Urinary bladder (tissue), 4 donors: Measurements from ENCODE around the gene SPATA33. TPM values are rescaled to one million over a fixed set of nuclear protein-coding genes. Genes with fewer than 3 reads are reported as not detected.
A peak's percentile ranks its signal among the peaks of the same experiment; 100 is the strongest.

Experiments
- DNase-seq: peaks from one replicate; pipeline ENCODE4 v3.0.0-alpha.2; 2015; ENCODE audit errors: extremely low spot score
- H3K27ac ChIP-seq: one replicate; pipeline ENCODE4 v1.5.1; 2013; ENCODE audit warnings: low read depth, mild to moderate bottlenecking, moderate library complexity
- H3K36me3 ChIP-seq: one replicate; pipeline ENCODE4 v1.6.1; 2013; ENCODE audit warnings: mild to moderate bottlenecking, moderate library complexity; ENCODE audit not compliant: insufficient read depth
- H3K4me1 ChIP-seq: one replicate; pipeline ENCODE4 v1.6.1; 2013; ENCODE audit warnings: mild to moderate bottlenecking, moderate library complexity; ENCODE audit not compliant: insufficient read depth
- H3K4me3 ChIP-seq: one replicate; pipeline ENCODE4 v1.5.1; 2013; ENCODE audit warnings: low read depth, low read length
- WGBS: extraction: QIAGEN DNeasy Blood & Tissue Kit; methylation state at CpG from one replicate; pipeline ENCODE4 v1.1.7; 2013; 5-methylcytosine and 5-hydroxymethylcytosine counted together
- polyA plus RNA-seq: library from polyadenylated mRNA; stranded (reverse); fragments of 200-250 nt; gene quantifications from one replicate; pipeline ENCODE4 v1.2.3, GENCODE V29; 2013
- total RNA-seq: library from RNA; depleted of rRNA; stranded (reverse); fragments of >200 nt; gene quantifications from one replicate; pipeline ENCODE4 v1.2.3, GENCODE V29; 2014
- donor health status: healthy with polysubstance abuse.
- donor health status: healthy.

SPATA33 gene
- total and polyA plus RNA-seq, 2 donors: 3.3 to 5.2 TPM

GRCh38 chr16:89639385-89639784, 18.3 kb upstream of the SPATA33 start:
- no peak for DNase-seq
- 77% methylated on average over 6 of the region's 6 CpGs for WGBS
- Histone ChIP-seq H3K4me1 (no peaks in the 10 kb centered on the region), H3K27ac (no peak overlapping the region), H3K36me3 (no peaks in the 10 kb centered on the region), H3K4me3 (no peak overlapping the region)

GRCh38 chr16:89641458-89642119, 16.0 kb upstream of the SPATA33 start:
- Histone ChIP-seq H3K27ac (no peak overlapping the region), H3K4me3 (no peak overlapping the region), H3K36me3 (no peaks in the 10 kb centered on the region), H3K4me1 (no peaks in the 10 kb centered on the region)
- DNase-seq: no peak
- 43% methylated on average over 14 of the region's 14 CpGs for WGBS

- Histone ChIP-seq H3K4me1 (no peaks in the 10 kb centered on the region), H3K36me3 (no peaks in the 10 kb centered on the region), H3K27ac (no peak overlapping the region), H3K4me3 (no peak overlapping the region)
- DNase-seq: no peak
- 84% methylated on average over 13 of the region's 13 CpGs for WGBS
These were observed 15.1 kb upstream of the SPATA33 start for GRCh38 chr16:89642574-89642973.

- no peaks in the 10 kb centered on the region for H3K36me3 ChIP-seq
- H3K4me1 ChIP-seq: no peaks in the 10 kb centered on the region
- H3K27ac ChIP-seq: no peak overlapping the region
- no peak for DNase-seq
- no peak overlapping the region for H3K4me3 ChIP-seq
- 72% methylated on average over 14 of the region's 14 CpGs for WGBS
These were observed 13.8 kb upstream of the SPATA33 start for GRCh38 chr16:89643769-89644300.

GRCh38 chr16:89645122-89645521, 12.5 kb upstream of the SPATA33 start:
- Histone ChIP-seq H3K4me1 (no peaks in the 10 kb centered on the region), H3K27ac (no peak overlapping the region), H3K4me3 (no peak overlapping the region), H3K36me3 (no peaks in the 10 kb centered on the region)
- WGBS: 78% methylated on average over 11 of the region's 11 CpGs
- DNase-seq: no peak

- 95% methylated on average over 22 of the region's 22 CpGs for WGBS
These were observed 11.4 kb upstream of the SPATA33 start for GRCh38 chr16:89646270-89646669.

GRCh38 chr16:89646906-89647305, 10.7 kb upstream of the SPATA33 start:
- no peaks in the 10 kb centered on the region for H3K36me3 ChIP-seq
- DNase-seq: no peak
- H3K27ac ChIP-seq: no peak overlapping the region
- 91% methylated on average over 12 of the region's 12 CpGs for WGBS
- H3K4me3 ChIP-seq: no peak overlapping the region
- no peaks in the 10 kb centered on the region for H3K4me1 ChIP-seq

More at GRCh38 chr16:89646270-89646669, 11.4 kb upstream of the SPATA33 start:
- H3K4me1 ChIP-seq: no peaks in the 10 kb centered on the region
- H3K36me3 ChIP-seq: no peaks in the 10 kb centered on the region
- DNase-seq: no peak
- no peak overlapping the region for H3K4me3 ChIP-seq
- H3K27ac ChIP-seq: no peak overlapping the region

GRCh38 chr16:89651584-89651983, 6.1 kb upstream of the SPATA33 start:
- no peak overlapping the region for H3K4me3 ChIP-seq
- H3K27ac ChIP-seq: no peak overlapping the region
- WGBS: 92% methylated on average over 15 of the region's 15 CpGs
- H3K4me1 ChIP-seq: no peaks in the 10 kb centered on the region
- H3K36me3 ChIP-seq: no peaks in the 10 kb centered on the region
- DNase-seq: no peak

- Histone ChIP-seq H3K4me3 (no peak overlapping the region), H3K4me1 (no peaks in the 10 kb centered on the region), H3K27ac (no peak overlapping the region), H3K36me3 (no peaks in the 10 kb centered on the region)
- WGBS: 87% methylated on average over 10 of the region's 10 CpGs
- DNase-seq: no peak
These were observed 3.9 kb upstream of the SPATA33 start for GRCh38 chr16:89653656-89654295.

GRCh38 chr16:89655062-89655643, 2.5 kb upstream of the SPATA33 start:
- Histone ChIP-seq H3K4me1 (no peaks in the 10 kb centered on the region), H3K36me3 (no peaks in the 10 kb centered on the region), H3K27ac (no peak overlapping the region), H3K4me3 (no peak overlapping the region)
- no peak for DNase-seq
- WGBS: 92% methylated on average over 10 of the region's 10 CpGs

GRCh38 chr16:89656435-89657121, 1.1 kb upstream of the SPATA33 start:
- Histone ChIP-seq H3K4me1 (no peaks in the 10 kb centered on the region), H3K36me3 (peaks cover 3% of the 10 kb centered on the region), H3K4me3 (peak overlapping the region; percentile 94), H3K27ac (no peak overlapping the region)
- 35% methylated on average over 32 of the region's 32 CpGs for WGBS
- no peak for DNase-seq

- Histone ChIP-seq H3K4me1 (no peaks in the 10 kb centered on the region), H3K27ac (no peak overlapping the region), H3K4me3 (peak overlapping the region; percentile 94), H3K36me3 (peaks cover 3% of the 10 kb centered on the region)
- no peak for DNase-seq
- 15% methylated on average over 27 of the region's 27 CpGs for WGBS
These were observed 714 bp downstream of the SPATA33 start for GRCh38 chr16:89658221-89658879.

GRCh38 chr16:89660146-89660545, 2.5 kb downstream of the SPATA33 start:
- H3K4me3 ChIP-seq: no peak overlapping the region

More at GRCh38 chr16:89660146-89660545, 2.5 kb downstream of the SPATA33 start:
- 93% methylated on average over 7 of the region's 7 CpGs for WGBS
- DNase-seq: no peak
- H3K36me3 ChIP-seq: peaks cover 3% of the 10 kb centered on the region
- H3K4me1 ChIP-seq: no peaks in the 10 kb centered on the region
- no peak overlapping the region for H3K27ac ChIP-seq
